Activated CD4-positive, alpha-beta T cell treated with anti-CD3 and anti-CD28 coated beads for 48 hours (primary cell): Measurements from ENCODE around the gene GPHN.
A peak's percentile ranks its signal among the peaks of the same experiment; 100 is the strongest.
"Not testable (repeated sequence)": the region's sequence is repeated elsewhere in the genome, so short reads cannot be mapped to it uniquely, and the experiment has no call there.

Experiments
- DNase-seq: peaks from one replicate; pipeline ENCODE4 v3.0.0-alpha.2; 2020

Gene GPHN

GRCh38 chr14:66827182-66827581 is 319.2 kb downstream of the GPHN start:
- no peak for DNase-seq

GRCh38 chr14:66831173-66831572 is 323.2 kb downstream of the GPHN start:
- no peak for DNase-seq

- no peak for DNase-seq
These were observed 325.9 kb downstream of the GPHN start for GRCh38 chr14:66833816-66834215.

- not testable (repeated sequence) for DNase-seq
These were observed 329.5 kb downstream of the GPHN start for GRCh38 chr14:66837436-66837835.

- DNase-seq = no peak
These were observed 335.1 kb downstream of the GPHN start for GRCh38 chr14:66842911-66843512.

GRCh38 chr14:66850258-66850888 is 342.4 kb downstream of the GPHN start:
- no peak for DNase-seq

GRCh38 chr14:66853311-66853710 is 345.4 kb downstream of the GPHN start:
- DNase-seq = no peak

GRCh38 chr14:66857867-66858266 is 349.9 kb downstream of the GPHN start:
- DNase-seq = no peak

- DNase-seq = no peak
These were observed 351.2 kb downstream of the GPHN start for GRCh38 chr14:66859063-66859671.

GRCh38 chr14:66881596-66881995 is 373.6 kb downstream of the GPHN start:
- no peak for DNase-seq

GRCh38 chr14:66884149-66884548 is 376.2 kb downstream of the GPHN start:
- no peak for DNase-seq

GRCh38 chr14:66900719-66901118 is 392.8 kb downstream of the GPHN start:
- no peak for DNase-seq

GRCh38 chr14:66910311-66910840 is 402.4 kb downstream of the GPHN start:
- no peak for DNase-seq

GRCh38 chr14:66916421-66916820 is 408.5 kb downstream of the GPHN start:
- DNase-seq = no peak

GRCh38 chr14:66918527-66918926 is 410.6 kb downstream of the GPHN start:
- DNase-seq = no peak

- DNase-seq = no peak
These were observed 412.2 kb downstream of the GPHN start for GRCh38 chr14:66920196-66920595.

- no peak for DNase-seq
These were observed 415.3 kb downstream of the GPHN start for GRCh38 chr14:66923251-66923650.

GRCh38 chr14:66939409-66939808 is 431.5 kb downstream of the GPHN start:
- DNase-seq = no peak

- DNase-seq = peak; percentile 5
These were observed 436.9 kb downstream of the GPHN start for GRCh38 chr14:66944872-66945271.

GRCh38 chr14:66955159-66955558 is 447.2 kb downstream of the GPHN start:
- no peak for DNase-seq

GRCh38 chr14:66959437-66960050 is 451.6 kb downstream of the GPHN start:
- no peak for DNase-seq

- DNase-seq = no peak
These were observed 457.9 kb downstream of the GPHN start for GRCh38 chr14:66965831-66966230.

GRCh38 chr14:66972469-66972868 is 464.5 kb downstream of the GPHN start:
- DNase-seq = no peak
